COLO829 (cell line): ENCODE data around the gene CAMK2D.

Source experiments
- DNase-seq: peaks from one replicate; pipeline ENCODE4 v3.0.0; 2012; ENCODE audit warnings: low spot score

Gene CAMK2D

GRCh38 chr4:113471146-113471860, 290.2 kb downstream of the CAMK2D start:
- no peak for DNase-seq

GRCh38 chr4:113469926-113470325, 291.6 kb downstream of the CAMK2D start:
- DNase-seq = no peak

GRCh38 chr4:113469023-113469390, 292.5 kb downstream of the CAMK2D start:
- DNase-seq = no peak

- DNase-seq = peak; percentile 96
These were observed 293.1 kb downstream of the CAMK2D start for GRCh38 chr4:113468165-113469022.

- DNase-seq = no peak
These were observed 294.0 kb downstream of the CAMK2D start for GRCh38 chr4:113467581-113467980.

GRCh38 chr4:113462286-113462685, 299.3 kb downstream of the CAMK2D start:
- DNase-seq = no peak

GRCh38 chr4:113461281-113461680, 300.3 kb downstream of the CAMK2D start:
- DNase-seq = no peak

- no peak for DNase-seq
These were observed 303.7 kb downstream of the CAMK2D start for GRCh38 chr4:113457886-113458285.

- no peak for DNase-seq
These were observed 304.4 kb downstream of the CAMK2D start for GRCh38 chr4:113457121-113457520.

GRCh38 chr4:113455061-113455460, 306.5 kb downstream of the CAMK2D start:
- no peak for DNase-seq

- no peak for DNase-seq
These were observed 308.5 kb downstream of the CAMK2D start for GRCh38 chr4:113452868-113453620.

GRCh38 chr4:113452152-113452551, 309.4 kb downstream of the CAMK2D start:
- DNase-seq = no peak

- no peak for DNase-seq
These were observed 311.1 kb downstream of the CAMK2D start for GRCh38 chr4:113450295-113451080.

GRCh38 chr4:113449410-113449974, 312.0 kb downstream of the CAMK2D start:
- DNase-seq = no peak

- DNase-seq = no peak
These were observed 313.8 kb downstream of the CAMK2D start for GRCh38 chr4:113447769-113448168.

GRCh38 chr4:113447061-113447460, 314.5 kb downstream of the CAMK2D start:
- DNase-seq = no peak

- DNase-seq = peak; percentile 78
These were observed 315.5 kb downstream of the CAMK2D start for GRCh38 chr4:113446019-113446418.

GRCh38 chr4:113445286-113445685, 316.3 kb downstream of the CAMK2D start:
- DNase-seq = no peak

- DNase-seq = no peak
These were observed 317.2 kb downstream of the CAMK2D start for GRCh38 chr4:113444386-113444785.

- no peak for DNase-seq
These were observed 318.7 kb downstream of the CAMK2D start for GRCh38 chr4:113442826-113443225.

GRCh38 chr4:113440371-113440770, 321.2 kb downstream of the CAMK2D start:
- DNase-seq = no peak

- no peak for DNase-seq
These were observed 322.9 kb downstream of the CAMK2D start for GRCh38 chr4:113438596-113438995.
